ENCODE results near the gene HOXA7.

HOXA7 gene

GRCh38 chr7:27157702-27158431 lies 1.4 kb upstream of the HOXA7 start:
- no peak for DNase-seq

GRCh38 chr7:27156916-27157701 lies 634 bp upstream of the HOXA7 start:
- no peak for DNase-seq

- DNase-seq = no peak
These were observed 513 bp downstream of the HOXA7 start for GRCh38 chr7:27155816-27156507.

- no peak for DNase-seq
These were observed 1.3 kb downstream of the HOXA7 start for GRCh38 chr7:27154901-27155815.

GRCh38 chr7:27154369-27154768 lies 2.1 kb downstream of the HOXA7 start:
- DNase-seq = no peak

- no peak for DNase-seq
These were observed 2.9 kb downstream of the HOXA7 start for GRCh38 chr7:27153526-27153925.

- DNase-seq = no peak
These were observed 3.5 kb downstream of the HOXA7 start for GRCh38 chr7:27152816-27153442.

GRCh38 chr7:27151931-27152815 lies 4.3 kb downstream of the HOXA7 start, which contains the start of gene HOXA3:
HOXA3 (minus strand) TSS chr7:27152583; CDS start chr7:27110640, 41,943 bp downstream.
- no peak for DNase-seq

- DNase-seq = no peak
These were observed 5.0 kb downstream of the HOXA7 start for GRCh38 chr7:27151341-27151930.

GRCh38 chr7:27150568-27151340 lies 5.7 kb downstream of the HOXA7 start:
- no peak for DNase-seq

GRCh38 chr7:27149842-27150567 lies 6.5 kb downstream of the HOXA7 start:
- DNase-seq = no peak

- no peak for DNase-seq
These were observed 7.5 kb downstream of the HOXA7 start for GRCh38 chr7:27148756-27149641.

- DNase-seq = no peak
These were observed 8.3 kb downstream of the HOXA7 start for GRCh38 chr7:27148031-27148755.

GRCh38 chr7:27147199-27148030 lies 9.1 kb downstream of the HOXA7 start, which contains the start of gene HOXA6:
HOXA6 (minus strand) TSS chr7:27147774; CDS start chr7:27147749, 25 bp downstream.
- no peak for DNase-seq

- no peak for DNase-seq
These were observed 9.8 kb downstream of the HOXA7 start for GRCh38 chr7:27146491-27147198.

Measured in NCI-H1092 treated with DMSO at 0.1 percent for 48 hours (cell line).